IPS-20b (cell line): ENCODE data around the gene PRIM1.
"Not testable (repeated sequence)": the region's sequence is repeated elsewhere in the genome, so short reads cannot be mapped to it uniquely, and the experiment has no call there.

ENCODE experiments used
- H3K27ac ChIP-seq: one replicate; pipeline ENCODE4 v1.5.1; 2013; ENCODE audit warnings: low read length
- H3K27me3 ChIP-seq: 2 replicates; pipeline ENCODE4 v1.6.1; 2013; ENCODE audit warnings: mild to moderate bottlenecking, low read length, inconsistent platforms; ENCODE audit not compliant: insufficient read depth
- H3K36me3 ChIP-seq: 2 replicates; pipeline ENCODE4 v1.6.1; 2013; ENCODE audit warnings: low read depth, mild to moderate bottlenecking, inconsistent platforms, low read length, moderate library complexity; ENCODE audit not compliant: insufficient read depth
- H3K4me1 ChIP-seq: 2 replicates; pipeline ENCODE4 v1.6.1; 2013; ENCODE audit warnings: mild to moderate bottlenecking, control low read depth, inconsistent platforms, low read length, moderate library complexity; ENCODE audit not compliant: insufficient read depth
- H3K4me3 ChIP-seq: 2 replicates; pipeline ENCODE4 v1.5.1; 2013; ENCODE audit warnings: mild to moderate bottlenecking, low read length, inconsistent platforms
- H3K9ac ChIP-seq: 2 replicates; pipeline ENCODE4 v1.6.1; 2013; ENCODE audit warnings: low read depth, mild to moderate bottlenecking, inconsistent platforms, low read length, moderate library complexity
- H3K9me3 ChIP-seq: 2 replicates; pipeline ENCODE4 v1.6.1; 2013; ENCODE audit warnings: mild to moderate bottlenecking, low read depth, low read length, inconsistent platforms; ENCODE audit not compliant: insufficient read depth

The PRIM1 gene

GRCh38 chr12:56751712-56752598, at the start of gene PRIM1:
Gene PRIM1 (minus strand): TSS chr12:56752323. CDS start chr12:56752298, 25 bp downstream.
- peak within 1 kb of the TSS; percentile 59 for H3K27ac ChIP-seq
- no peaks in the 10 kb centered on the region for H3K27me3 ChIP-seq
- H3K36me3 ChIP-seq, result peaks cover 32% of the 10 kb centered on the region
- H3K4me1 ChIP-seq, result peaks cover 5% of the 10 kb centered on the region; the same call in 1 of the 2 replicates
- peak within 1 kb of the TSS; percentile 92 for H3K4me3 ChIP-seq
- no peaks in the 10 kb centered on the region for H3K9me3 ChIP-seq
- peak within 1 kb of the TSS; percentile 97 for H3K9ac ChIP-seq

- Histone ChIP-seq H3K36me3 (no peaks in the 10 kb centered on the region), H3K27me3 (no peaks in the 10 kb centered on the region), H3K9me3 (no peaks in the 10 kb centered on the region), H3K4me1 (no peaks in the 10 kb centered on the region), H3K9ac (no peak overlapping the region), H3K4me3 (no peak overlapping the region), H3K27ac (no peak overlapping the region)
These were observed 48.1 kb upstream of the PRIM1 start for GRCh38 chr12:56800221-56800620.

- H3K27ac ChIP-seq, H3K9me3 ChIP-seq, H3K4me1 ChIP-seq, H3K9ac ChIP-seq, H3K36me3 ChIP-seq, H3K27me3 ChIP-seq, H3K4me3 ChIP-seq: not testable (repeated sequence)
These were observed 47.2 kb upstream of the PRIM1 start for GRCh38 chr12:56799345-56799744.

GRCh38 chr12:56795791-56796190, 43.7 kb upstream of the PRIM1 start:
- not testable (repeated sequence) for H3K9ac ChIP-seq, H3K4me3 ChIP-seq, H3K4me1 ChIP-seq, H3K9me3 ChIP-seq, H3K27ac ChIP-seq, H3K27me3 ChIP-seq, H3K36me3 ChIP-seq

GRCh38 chr12:56795046-56795562, 43.0 kb upstream of the PRIM1 start:
- H3K27me3 ChIP-seq, H3K9me3 ChIP-seq, H3K27ac ChIP-seq: not testable (repeated sequence)

GRCh38 chr12:56793124-56793523, 41.0 kb upstream of the PRIM1 start:
- not testable (repeated sequence) for H3K4me1 ChIP-seq, H3K36me3 ChIP-seq, H3K9me3 ChIP-seq, H3K9ac ChIP-seq, H3K27ac ChIP-seq, H3K4me3 ChIP-seq, H3K27me3 ChIP-seq

More at GRCh38 chr12:56795046-56795562, 43.0 kb upstream of the PRIM1 start:
- not testable (repeated sequence) for H3K36me3 ChIP-seq, H3K9ac ChIP-seq, H3K4me3 ChIP-seq, H3K4me1 ChIP-seq

- H3K9ac ChIP-seq, result no peak overlapping the region
- no peaks in the 10 kb centered on the region for H3K9me3 ChIP-seq
- H3K27ac ChIP-seq, result no peak overlapping the region
- H3K4me1 ChIP-seq, result no peaks in the 10 kb centered on the region
- H3K27me3 ChIP-seq, result no peaks in the 10 kb centered on the region
- H3K36me3 ChIP-seq, result no peaks in the 10 kb centered on the region
- no peak overlapping the region for H3K4me3 ChIP-seq
These were observed 40.6 kb upstream of the PRIM1 start for GRCh38 chr12:56792678-56793077.

- H3K36me3 ChIP-seq, H3K4me3 ChIP-seq, H3K4me1 ChIP-seq, H3K9ac ChIP-seq, H3K9me3 ChIP-seq, H3K27me3 ChIP-seq, H3K27ac ChIP-seq: not testable (repeated sequence)
These were observed 37.3 kb upstream of the PRIM1 start for GRCh38 chr12:56789429-56789828.

GRCh38 chr12:56787498-56787897, 35.4 kb upstream of the PRIM1 start:
- H3K9ac ChIP-seq, result no peak overlapping the region
- H3K27ac ChIP-seq, result no peak overlapping the region
- no peaks in the 10 kb centered on the region for H3K27me3 ChIP-seq
- H3K4me1 ChIP-seq, result no peaks in the 10 kb centered on the region
- H3K36me3 ChIP-seq, result no peaks in the 10 kb centered on the region
- no peak overlapping the region for H3K4me3 ChIP-seq
- H3K9me3 ChIP-seq, result peaks cover 10% of the 10 kb centered on the region; the same call in 1 of the 2 replicates

GRCh38 chr12:56785874-56786273, 33.8 kb upstream of the PRIM1 start:
- H3K36me3 ChIP-seq, result no peaks in the 10 kb centered on the region
- H3K27me3 ChIP-seq, result no peaks in the 10 kb centered on the region
- no peak overlapping the region for H3K4me3 ChIP-seq
- H3K4me1 ChIP-seq, result no peaks in the 10 kb centered on the region
- no peak overlapping the region for H3K9ac ChIP-seq
- H3K27ac ChIP-seq, result no peak overlapping the region
- peaks cover 10% of the 10 kb centered on the region; the same call in 1 of the 2 replicates for H3K9me3 ChIP-seq

GRCh38 chr12:56785141-56785865, 33.2 kb upstream of the PRIM1 start:
- H3K36me3 ChIP-seq, result no peaks in the 10 kb centered on the region
- H3K9ac ChIP-seq, result no peak overlapping the region

GRCh38 chr12:56781726-56782125, 29.6 kb upstream of the PRIM1 start:
- Histone ChIP-seq H3K4me3 (no peak overlapping the region), H3K9me3 (peaks cover 10% of the 10 kb centered on the region), H3K27me3 (no peaks in the 10 kb centered on the region), H3K4me1 (no peaks in the 10 kb centered on the region), H3K27ac (no peak overlapping the region), H3K36me3 (no peaks in the 10 kb centered on the region), H3K9ac (no peak overlapping the region)

More at GRCh38 chr12:56785141-56785865, 33.2 kb upstream of the PRIM1 start:
- H3K27me3 ChIP-seq, result no peaks in the 10 kb centered on the region
- H3K9me3 ChIP-seq, result peaks cover 10% of the 10 kb centered on the region; the same call in 1 of the 2 replicates
- H3K4me1 ChIP-seq, result no peaks in the 10 kb centered on the region
- H3K4me3 ChIP-seq, result no peak overlapping the region
- no peak overlapping the region for H3K27ac ChIP-seq
